ENCODE results near the gene DMTF1.

Gene DMTF1

GRCh38 chr7:87178320-87178719 is 26.1 kb downstream of the DMTF1 start:
- no peak overlapping the region for H3K4me2 ChIP-seq (ENCODE audit: low read depth, low read length, poor library complexity, severe bottlenecking)
- H3K9ac ChIP-seq (ENCODE audit: low read length), result no peak overlapping the region
- H3K27ac ChIP-seq (ENCODE audit: low read depth, low read length), result no peak overlapping the region
- no peak for TF ChIP-seq EZH2phosphoT487 (conservative IDR thresholded peaks at IDR 0.05; ENCODE audit: low read length)
- TF ChIP-seq, protein P1, sequence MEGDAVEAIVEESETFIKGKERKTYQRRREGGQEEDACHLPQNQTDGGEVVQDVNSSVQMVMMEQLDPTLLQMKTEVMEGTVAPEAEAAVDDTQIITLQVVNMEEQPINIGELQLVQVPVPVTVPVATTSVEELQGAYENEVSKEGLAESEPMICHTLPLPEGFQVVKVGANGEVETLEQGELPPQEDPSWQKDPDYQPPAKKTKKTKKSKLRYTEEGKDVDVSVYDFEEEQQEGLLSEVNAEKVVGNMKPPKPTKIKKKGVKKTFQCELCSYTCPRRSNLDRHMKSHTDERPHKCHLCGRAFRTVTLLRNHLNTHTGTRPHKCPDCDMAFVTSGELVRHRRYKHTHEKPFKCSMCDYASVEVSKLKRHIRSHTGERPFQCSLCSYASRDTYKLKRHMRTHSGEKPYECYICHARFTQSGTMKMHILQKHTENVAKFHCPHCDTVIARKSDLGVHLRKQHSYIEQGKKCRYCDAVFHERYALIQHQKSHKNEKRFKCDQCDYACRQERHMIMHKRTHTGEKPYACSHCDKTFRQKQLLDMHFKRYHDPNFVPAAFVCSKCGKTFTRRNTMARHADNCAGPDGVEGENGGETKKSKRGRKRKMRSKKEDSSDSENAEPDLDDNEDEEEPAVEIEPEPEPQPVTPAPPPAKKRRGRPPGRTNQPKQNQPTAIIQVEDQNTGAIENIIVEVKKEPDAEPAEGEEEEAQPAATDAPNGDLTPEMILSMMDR (IDR thresholded peaks at IDR 0.05; ENCODE audit: insufficient read depth, low read length, poor library complexity, severe bottlenecking), result no peak
- H3K9me2 ChIP-seq (replicated peaks; ENCODE audit: insufficient read depth, low read length), result no peaks in the 10 kb centered on the region
- H4K20me1 ChIP-seq (ENCODE audit: low read depth, low read length), result peaks cover 47% of the 10 kb centered on the region
- peaks cover 93% of the 10 kb centered on the region for H3K36me3 ChIP-seq (ENCODE audit: low read length)
- no peaks in the 10 kb centered on the region for H3K27me3 ChIP-seq (ENCODE audit: low read length)
- peaks cover 50% of the 10 kb centered on the region for H3F3A ChIP-seq (ENCODE audit: insufficient read depth)
- H3K79me2 ChIP-seq (ENCODE audit: insufficient read depth, low read length), result peaks cover 46% of the 10 kb centered on the region
- no peak overlapping the region for H2AFZ ChIP-seq (ENCODE audit: low read depth, low read length, severe bottlenecking)
- H3K4me3 ChIP-seq (ENCODE audit: insufficient read depth, low read length, poor library complexity, severe bottlenecking), result no peak overlapping the region
- no peaks in the 10 kb centered on the region for H3K9me3 ChIP-seq (ENCODE audit: insufficient read depth, low read length)

DNA sequence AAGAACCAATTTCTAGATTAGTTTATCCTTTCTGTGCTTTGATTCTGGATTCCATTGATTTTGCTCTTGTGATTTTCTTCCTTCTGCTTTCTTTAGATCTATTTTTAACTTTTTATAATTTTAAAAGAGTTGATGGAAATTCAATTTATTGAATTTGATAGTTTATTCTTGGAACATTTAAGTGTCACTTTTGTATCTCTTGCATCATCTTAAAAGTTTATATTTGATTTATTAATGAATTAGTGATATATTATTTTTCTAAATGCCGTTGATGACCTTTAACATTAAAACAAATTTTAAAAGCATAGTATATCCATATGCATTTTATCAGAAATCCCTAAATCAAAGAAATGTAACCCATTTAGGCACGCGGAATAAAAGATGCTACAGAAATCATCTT is 26.9 kb downstream of the DMTF1 start:
- Histone ChIP-seq H3K9me3 (ENCODE audit: insufficient read depth, low read length) (no peaks in the 10 kb centered on the region), H3K36me3 (ENCODE audit: low read length) (peaks cover 93% of the 10 kb centered on the region), H4K20me1 (ENCODE audit: low read depth, low read length) (peaks cover 44% of the 10 kb centered on the region), H2AFZ (ENCODE audit: low read depth, low read length, severe bottlenecking) (no peak overlapping the region), H3K9ac (ENCODE audit: low read length) (no peak overlapping the region), H3K4me2 (ENCODE audit: low read depth, low read length, poor library complexity, severe bottlenecking) (no peak overlapping the region), H3K27me3 (ENCODE audit: low read length) (no peaks in the 10 kb centered on the region), H3F3A (ENCODE audit: insufficient read depth) (peaks cover 50% of the 10 kb centered on the region), H3K4me3 (ENCODE audit: insufficient read depth, low read length, poor library complexity, severe bottlenecking) (no peak overlapping the region), H3K27ac (ENCODE audit: low read depth, low read length) (no peak overlapping the region), H3K79me2 (ENCODE audit: insufficient read depth, low read length) (peaks cover 46% of the 10 kb centered on the region), H3K9me2 (replicated peaks; ENCODE audit: insufficient read depth, low read length) (no peaks in the 10 kb centered on the region)
- TF ChIP-seq, protein P1 (IDR thresholded peaks at IDR 0.05; ENCODE audit: insufficient read depth, low read length, poor library complexity, severe bottlenecking), result no peak
- TF ChIP-seq EZH2phosphoT487 (conservative IDR thresholded peaks at IDR 0.05; ENCODE audit: low read length), result no peak

- TF ChIP-seq, protein P1 (IDR thresholded peaks at IDR 0.05; ENCODE audit: insufficient read depth, low read length, poor library complexity, severe bottlenecking), result no peak
- TF ChIP-seq EZH2phosphoT487 (conservative IDR thresholded peaks at IDR 0.05; ENCODE audit: low read length), result no peak
- Histone ChIP-seq H3K4me3 (ENCODE audit: insufficient read depth, low read length, poor library complexity, severe bottlenecking) (no peak overlapping the region), H3K36me3 (ENCODE audit: low read length) (peaks cover 98% of the 10 kb centered on the region), H3K79me2 (ENCODE audit: insufficient read depth, low read length) (no peaks in the 10 kb centered on the region), H3K4me2 (ENCODE audit: low read depth, low read length, poor library complexity, severe bottlenecking) (no peak overlapping the region), H3K9me2 (replicated peaks; ENCODE audit: insufficient read depth, low read length) (no peaks in the 10 kb centered on the region), H3K27ac (ENCODE audit: low read depth, low read length) (no peak overlapping the region), H4K20me1 (ENCODE audit: low read depth, low read length) (peaks cover 4% of the 10 kb centered on the region; the same call in 1 of the 2 replicates), H2AFZ (ENCODE audit: low read depth, low read length, severe bottlenecking) (no peak overlapping the region), H3K9ac (ENCODE audit: low read length) (no peak overlapping the region), H3K9me3 (ENCODE audit: insufficient read depth, low read length) (no peaks in the 10 kb centered on the region), H3K27me3 (ENCODE audit: low read length) (no peaks in the 10 kb centered on the region), H3F3A (ENCODE audit: insufficient read depth) (peaks cover 90% of the 10 kb centered on the region)
Observed at GRCh38 chr7:87187120-87187519, 34.9 kb downstream of the DMTF1 start.

All from SU-DHL-6 (cell line).